GM19023 (cell line): ENCODE data around the gene CNTNAP3.
"Not testable (repeated sequence)": the region's sequence is repeated elsewhere in the genome, so short reads cannot be mapped to it uniquely, and the experiment has no call there.

Source experiments
- ATAC-seq: cut with Tn5 transposase; IDR thresholded peaks from one replicate; pipeline ENCODE4 v1.9.1; 2021; ENCODE audit warnings: mild to moderate bottlenecking, moderate library complexity; ENCODE audit not compliant: unreplicated experiment

CNTNAP3 gene

GRCh38 chr9:39073537-39073936, 214.4 kb downstream of the CNTNAP3 start:
- not testable (repeated sequence) for ATAC-seq

- not testable (repeated sequence) for ATAC-seq
Observed at GRCh38 chr9:39067683-39068082, 220.3 kb downstream of the CNTNAP3 start.

GRCh38 chr9:39062966-39063365, 225.0 kb downstream of the CNTNAP3 start:
- ATAC-seq, result not testable (repeated sequence)

- ATAC-seq, result not testable (repeated sequence)
Observed at GRCh38 chr9:39054453-39054852, 233.5 kb downstream of the CNTNAP3 start.

GRCh38 chr9:39046833-39047232, 241.1 kb downstream of the CNTNAP3 start:
- not testable (repeated sequence) for ATAC-seq

GRCh38 chr9:39042352-39042803, 245.6 kb downstream of the CNTNAP3 start:
- ATAC-seq, result not testable (repeated sequence)

GRCh38 chr9:39041774-39042173, 246.2 kb downstream of the CNTNAP3 start:
- not testable (repeated sequence) for ATAC-seq

GRCh38 chr9:39039148-39039547, 248.8 kb downstream of the CNTNAP3 start:
- ATAC-seq, result not testable (repeated sequence)

GRCh38 chr9:39038221-39038620, 249.7 kb downstream of the CNTNAP3 start:
- not testable (repeated sequence) for ATAC-seq

GRCh38 chr9:39033849-39034248, 254.1 kb downstream of the CNTNAP3 start:
- not testable (repeated sequence) for ATAC-seq

- not testable (repeated sequence) for ATAC-seq
Observed at GRCh38 chr9:39030204-39031019, 257.6 kb downstream of the CNTNAP3 start.

- not testable (repeated sequence) for ATAC-seq
Observed at GRCh38 chr9:39028855-39029254, 259.1 kb downstream of the CNTNAP3 start.

- ATAC-seq, result not testable (repeated sequence)
Observed at GRCh38 chr9:39028168-39028567, 259.8 kb downstream of the CNTNAP3 start.

- not testable (repeated sequence) for ATAC-seq
Observed at GRCh38 chr9:39025911-39026588, 261.9 kb downstream of the CNTNAP3 start.
